Large intestine (tissue), 3 donors: ENCODE data around the gene LEFTY1. TPM values are rescaled to one million over a fixed set of nuclear protein-coding genes. Genes with fewer than 3 reads are reported as not detected.

Experiments used
- DNase-seq, 2 donors: peaks; one replicate each; pipeline versions ENCODE4 v3.0.0 to v3.0.0-alpha.2; 2013
- H3K27ac ChIP-seq: one replicate; pipeline ENCODE4 v1.5.1; 2013; ENCODE audit warnings: low read length
- H3K27me3 ChIP-seq: 2 replicates; pipeline ENCODE4 v1.6.1; 2013; ENCODE audit warnings: low read length; ENCODE audit not compliant: control insufficient read depth, insufficient read depth
- H3K36me3 ChIP-seq: 2 replicates; pipeline ENCODE4 v1.6.1; 2013; ENCODE audit warnings: low read length; ENCODE audit not compliant: control insufficient read depth, insufficient read depth
- H3K4me1 ChIP-seq: one replicate; pipeline ENCODE4 v1.6.1; 2013; ENCODE audit warnings: low read length; ENCODE audit not compliant: control insufficient read depth, insufficient read depth
- H3K4me3 ChIP-seq: one replicate; pipeline ENCODE4 v1.5.1; 2013; ENCODE audit warnings: low read length
- H3K9me3 ChIP-seq: one replicate; pipeline ENCODE4 v1.6.1; 2013; ENCODE audit warnings: mild to moderate bottlenecking, low read depth, low read length, moderate library complexity; ENCODE audit not compliant: control insufficient read depth
- WGBS: methylation state at CpG from one replicate; pipeline ENCODE4 v1.1.5; 2013; ENCODE audit warnings: low lambda C conversion rate; ENCODE audit not compliant: insufficient coverage; 5-methylcytosine and 5-hydroxymethylcytosine counted together
- polyA plus RNA-seq: library from polyadenylated mRNA; unstranded; fragments of 120-200 nt; gene quantifications from one replicate; pipeline ENCODE4 v1.2.1, GENCODE V29; 2013

Gene LEFTY1
- polyA plus RNA-seq, 1 donor, result 0.58 TPM

- Histone ChIP-seq H3K4me3 (no peak overlapping the region), H3K4me1 (peaks cover 16% of the 10 kb centered on the region), H3K36me3 (peaks cover 79% of the 10 kb centered on the region), H3K27me3 (no peaks in the 10 kb centered on the region), H3K27ac (no peak overlapping the region), H3K9me3 (no peaks in the 10 kb centered on the region)
- WGBS, result 74% methylated on average over 3 of the region's 11 CpGs
- no peak for DNase-seq
Measured at GRCh38 chr1:225871359-225872074, 17.4 kb downstream of the LEFTY1 start.

GRCh38 chr1:225870911-225871310 lies 18.0 kb downstream of the LEFTY1 start:
- Histone ChIP-seq H3K36me3 (peaks cover 81% of the 10 kb centered on the region), H3K27me3 (no peaks in the 10 kb centered on the region), H3K9me3 (no peaks in the 10 kb centered on the region), H3K4me3 (no peak overlapping the region), H3K27ac (no peak overlapping the region), H3K4me1 (peaks cover 11% of the 10 kb centered on the region)
- no CpG with 5 or more reads among the region's 3 CpGs for WGBS
- DNase-seq, result no peak

GRCh38 chr1:225868631-225869330 lies 20.2 kb downstream of the LEFTY1 start:
- no peak for DNase-seq
- Histone ChIP-seq H3K36me3 (peaks cover 84% of the 10 kb centered on the region), H3K27ac (no peak overlapping the region), H3K9me3 (no peaks in the 10 kb centered on the region), H3K27me3 (no peaks in the 10 kb centered on the region), H3K4me1 (peaks cover 11% of the 10 kb centered on the region), H3K4me3 (no peak overlapping the region)
- WGBS, result no CpG with 5 or more reads among the region's 8 CpGs

- H3K36me3 ChIP-seq, result peaks cover 85% of the 10 kb centered on the region
- no peak overlapping the region for H3K27ac ChIP-seq
- no peak for DNase-seq
- WGBS, result no CpG with 5 or more reads among the region's 6 CpGs
- no peaks in the 10 kb centered on the region for H3K27me3 ChIP-seq
- H3K4me1 ChIP-seq, result peaks cover 11% of the 10 kb centered on the region
- H3K9me3 ChIP-seq, result no peaks in the 10 kb centered on the region
- no peak overlapping the region for H3K4me3 ChIP-seq
Measured at GRCh38 chr1:225866981-225867380, 22.0 kb downstream of the LEFTY1 start.

- Histone ChIP-seq H3K27me3 (no peaks in the 10 kb centered on the region), H3K36me3 (peaks cover 85% of the 10 kb centered on the region), H3K27ac (no peak overlapping the region), H3K4me3 (no peak overlapping the region), H3K4me1 (peaks cover 11% of the 10 kb centered on the region), H3K9me3 (no peaks in the 10 kb centered on the region)
- no CpG with 5 or more reads among the region's 8 CpGs for WGBS
- no peak for DNase-seq
Measured at GRCh38 chr1:225866061-225866837, 22.7 kb downstream of the LEFTY1 start.

GRCh38 chr1:225865514-225865913 lies 23.4 kb downstream of the LEFTY1 start:
- H3K36me3 ChIP-seq, result peaks cover 86% of the 10 kb centered on the region
- WGBS, result no CpG with 5 or more reads among the region's 13 CpGs
- H3K9me3 ChIP-seq, result no peaks in the 10 kb centered on the region
- no peaks in the 10 kb centered on the region for H3K27me3 ChIP-seq
- no peak for DNase-seq
- H3K4me3 ChIP-seq, result no peak overlapping the region
- H3K4me1 ChIP-seq, result peaks cover 11% of the 10 kb centered on the region
- no peak overlapping the region for H3K27ac ChIP-seq

- WGBS, result no CpG with 5 or more reads among the region's 5 CpGs
- H3K4me1 ChIP-seq, result peaks cover 11% of the 10 kb centered on the region
- no peak overlapping the region for H3K27ac ChIP-seq
- no peaks in the 10 kb centered on the region for H3K27me3 ChIP-seq
- H3K9me3 ChIP-seq, result no peaks in the 10 kb centered on the region
- H3K4me3 ChIP-seq, result no peak overlapping the region
- no peak for DNase-seq
- peaks cover 84% of the 10 kb centered on the region for H3K36me3 ChIP-seq
Measured at GRCh38 chr1:225863167-225863566, 25.8 kb downstream of the LEFTY1 start.

GRCh38 chr1:225862581-225862950 lies 26.4 kb downstream of the LEFTY1 start:
- WGBS, result no CpG with 5 or more reads among the region's 13 CpGs

GRCh38 chr1:225861834-225862580 lies 26.9 kb downstream of the LEFTY1 start:
- H3K4me1 ChIP-seq, result peaks cover 15% of the 10 kb centered on the region
- no peaks in the 10 kb centered on the region for H3K27me3 ChIP-seq
- no peaks in the 10 kb centered on the region for H3K9me3 ChIP-seq
- DNase-seq, result no peak
- H3K27ac ChIP-seq, result no peak overlapping the region
- peaks cover 80% of the 10 kb centered on the region for H3K36me3 ChIP-seq
- no peak overlapping the region for H3K4me3 ChIP-seq
- no CpG with 5 or more reads among the region's 13 CpGs for WGBS

More at GRCh38 chr1:225862581-225862950, 26.4 kb downstream of the LEFTY1 start:
- Histone ChIP-seq H3K9me3 (no peaks in the 10 kb centered on the region), H3K27ac (no peak overlapping the region), H3K27me3 (no peaks in the 10 kb centered on the region), H3K4me1 (peaks cover 14% of the 10 kb centered on the region), H3K36me3 (peaks cover 82% of the 10 kb centered on the region), H3K4me3 (no peak overlapping the region)
- DNase-seq, result no peak
